ENCODE data around the gene DLEU7. TPM values are rescaled to one million over a fixed set of nuclear protein-coding genes. Genes with fewer than 3 reads are reported as not detected.

The DLEU7 gene
- total RNA-seq, 1 donor from 2014 or later: not detected

GRCh38 chr13:50847501-50847900 is 4.0 kb upstream of the DLEU7 start:
- H3K27me3 ChIP-seq (ENCODE audit: control insufficient read depth, insufficient read depth, low read length): peaks cover 10% of the 10 kb centered on the region
- no peak for DNase-seq (ENCODE audit: low read depth)
- no peak for TF ChIP-seq CTCF (IDR thresholded peaks at IDR 0.05; ENCODE audit: insufficient read depth, low read length, poor library complexity, severe bottlenecking)

GRCh38 chr13:50846861-50847475 is 3.5 kb upstream of the DLEU7 start:
- Histone ChIP-seq H3K36me3 (ENCODE audit: control insufficient read depth, insufficient read depth, low read length) (no peaks in the 10 kb centered on the region), H3K27me3 (ENCODE audit: control insufficient read depth, insufficient read depth, low read length) (peaks cover 10% of the 10 kb centered on the region), H3K4me3 (ENCODE audit: low read depth, low read length) (no peak overlapping the region)
- no peak for TF ChIP-seq CTCF (IDR thresholded peaks at IDR 0.05; ENCODE audit: insufficient read depth, low read length, poor library complexity, severe bottlenecking)
- no peak for DNase-seq (ENCODE audit: low read depth)

More at GRCh38 chr13:50847501-50847900, 4.0 kb upstream of the DLEU7 start:
- H3K4me3 ChIP-seq (ENCODE audit: low read depth, low read length): no peak overlapping the region
- no peaks in the 10 kb centered on the region for H3K36me3 ChIP-seq (ENCODE audit: control insufficient read depth, insufficient read depth, low read length)

GRCh38 chr13:50845211-50845610 is 1.7 kb upstream of the DLEU7 start:
- Histone ChIP-seq H3K4me3 (ENCODE audit: low read depth, low read length) (no peak overlapping the region), H3K27me3 (ENCODE audit: control insufficient read depth, insufficient read depth, low read length) (peaks cover 10% of the 10 kb centered on the region), H3K36me3 (ENCODE audit: control insufficient read depth, insufficient read depth, low read length) (no peaks in the 10 kb centered on the region)
- no peak for DNase-seq (ENCODE audit: low read depth)
- TF ChIP-seq CTCF (IDR thresholded peaks at IDR 0.05; ENCODE audit: insufficient read depth, low read length, poor library complexity, severe bottlenecking): no peak

GRCh38 chr13:50844084-50844875 is 788 bp upstream of the DLEU7 start:
- DNase-seq (ENCODE audit: low read depth): no peak
- no peak for TF ChIP-seq CTCF (IDR thresholded peaks at IDR 0.05; ENCODE audit: insufficient read depth, low read length, poor library complexity, severe bottlenecking)
- Histone ChIP-seq H3K27me3 (ENCODE audit: control insufficient read depth, insufficient read depth, low read length) (peaks cover 10% of the 10 kb centered on the region), H3K4me3 (ENCODE audit: low read depth, low read length) (no peak overlapping the region), H3K36me3 (ENCODE audit: control insufficient read depth, insufficient read depth, low read length) (no peaks in the 10 kb centered on the region)

GRCh38 chr13:50842990-50843256 is 569 bp downstream of the DLEU7 start:
- no peak for TF ChIP-seq CTCF (IDR thresholded peaks at IDR 0.05; ENCODE audit: insufficient read depth, low read length, poor library complexity, severe bottlenecking)
- Histone ChIP-seq H3K27me3 (ENCODE audit: control insufficient read depth, insufficient read depth, low read length) (peaks cover 10% of the 10 kb centered on the region), H3K4me3 (ENCODE audit: low read depth, low read length) (peak overlapping the region; percentile 23), H3K36me3 (ENCODE audit: control insufficient read depth, insufficient read depth, low read length) (no peaks in the 10 kb centered on the region)
- DNase-seq (ENCODE audit: low read depth): no peak

Measured in kidney epithelial cell (primary cell).